Urinary bladder (tissue), 4 donors: ENCODE results near the gene FAM72A. TPM values are rescaled to one million over a fixed set of nuclear protein-coding genes. Genes with fewer than 3 reads are reported as not detected.
"Not testable (repeated sequence)": the region's sequence is repeated elsewhere in the genome, so short reads cannot be mapped to it uniquely, and the experiment has no call there.

Experiments used
- DNase-seq: peaks from one replicate; pipeline ENCODE4 v3.0.0-alpha.2; 2015; ENCODE audit errors: extremely low spot score
- H3K27ac ChIP-seq: one replicate; pipeline ENCODE4 v1.5.1; 2013; ENCODE audit warnings: low read depth, mild to moderate bottlenecking, moderate library complexity
- H3K36me3 ChIP-seq: one replicate; pipeline ENCODE4 v1.6.1; 2013; ENCODE audit warnings: mild to moderate bottlenecking, moderate library complexity; ENCODE audit not compliant: insufficient read depth
- H3K4me1 ChIP-seq: one replicate; pipeline ENCODE4 v1.6.1; 2013; ENCODE audit warnings: mild to moderate bottlenecking, moderate library complexity; ENCODE audit not compliant: insufficient read depth
- H3K4me3 ChIP-seq: one replicate; pipeline ENCODE4 v1.5.1; 2013; ENCODE audit warnings: low read depth, low read length
- WGBS: extraction: QIAGEN DNeasy Blood & Tissue Kit; methylation state at CpG from one replicate; pipeline ENCODE4 v1.1.7; 2013; 5-methylcytosine and 5-hydroxymethylcytosine counted together
- polyA plus RNA-seq: library from polyadenylated mRNA; stranded (reverse); fragments of 200-250 nt; gene quantifications from one replicate; pipeline ENCODE4 v1.2.3, GENCODE V29; 2013
- total RNA-seq: library from RNA; depleted of rRNA; stranded (reverse); fragments of >200 nt; gene quantifications from one replicate; pipeline ENCODE4 v1.2.3, GENCODE V29; 2014
- donor health status: healthy with polysubstance abuse.
- donor health status: healthy.

Gene FAM72A
- total and polyA plus RNA-seq, 2 donors = 1.2 to 2.0 TPM

DNA sequence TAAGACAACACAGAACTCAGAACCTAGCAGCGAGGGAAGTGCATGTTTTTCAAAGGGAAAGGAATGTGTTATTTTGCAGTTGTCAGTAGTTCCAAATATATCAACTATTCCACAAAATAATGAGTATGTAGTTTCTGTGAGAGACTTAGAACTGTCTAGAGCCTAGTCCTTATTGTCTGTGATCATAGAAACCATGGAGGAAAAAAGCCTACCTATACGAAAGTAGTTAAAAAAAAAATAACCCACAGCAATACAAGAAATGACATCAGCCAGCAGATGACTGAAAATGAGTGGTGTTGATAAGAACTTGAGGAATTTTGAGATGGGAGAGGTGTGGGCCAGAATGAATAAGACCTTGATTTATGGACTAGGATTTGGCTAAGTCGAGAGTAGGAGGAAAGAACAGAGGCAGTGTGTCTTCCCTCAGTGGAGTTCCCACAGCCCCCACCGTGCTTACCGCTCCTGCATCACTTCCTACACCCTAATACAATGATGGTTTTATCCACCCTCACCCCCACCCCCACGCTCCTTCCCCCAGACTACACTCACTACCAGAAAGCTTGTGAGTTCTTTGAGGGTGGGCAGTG is 21.6 kb upstream of the FAM72A start:
- not testable (repeated sequence) for H3K4me3 ChIP-seq, DNase-seq, H3K27ac ChIP-seq, H3K4me1 ChIP-seq, H3K36me3 ChIP-seq
- WGBS = 83% methylated on average over 2 of the region's 6 CpGs

DNA sequence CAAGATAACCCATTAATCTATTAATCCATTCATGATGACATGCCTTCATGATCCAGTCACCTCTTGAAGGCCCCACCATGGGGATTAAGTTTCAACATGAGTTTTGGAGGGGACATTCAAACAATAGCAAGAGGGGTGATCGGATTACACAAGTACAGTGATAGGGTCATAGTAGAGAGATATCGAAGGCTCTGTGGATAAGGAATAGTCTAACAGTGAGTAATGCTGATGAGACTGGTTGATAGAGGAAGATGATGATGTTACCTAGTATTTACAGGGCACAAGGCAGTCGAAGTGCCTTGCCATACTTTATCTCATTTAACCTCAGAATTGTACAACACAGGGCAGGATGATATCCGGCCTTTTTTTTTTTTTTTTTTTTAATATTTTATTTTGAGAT is 18.9 kb upstream of the FAM72A start:
- no CpG with 5 or more reads among the region's 4 CpGs for WGBS
- not testable (repeated sequence) for H3K27ac ChIP-seq

DNA sequence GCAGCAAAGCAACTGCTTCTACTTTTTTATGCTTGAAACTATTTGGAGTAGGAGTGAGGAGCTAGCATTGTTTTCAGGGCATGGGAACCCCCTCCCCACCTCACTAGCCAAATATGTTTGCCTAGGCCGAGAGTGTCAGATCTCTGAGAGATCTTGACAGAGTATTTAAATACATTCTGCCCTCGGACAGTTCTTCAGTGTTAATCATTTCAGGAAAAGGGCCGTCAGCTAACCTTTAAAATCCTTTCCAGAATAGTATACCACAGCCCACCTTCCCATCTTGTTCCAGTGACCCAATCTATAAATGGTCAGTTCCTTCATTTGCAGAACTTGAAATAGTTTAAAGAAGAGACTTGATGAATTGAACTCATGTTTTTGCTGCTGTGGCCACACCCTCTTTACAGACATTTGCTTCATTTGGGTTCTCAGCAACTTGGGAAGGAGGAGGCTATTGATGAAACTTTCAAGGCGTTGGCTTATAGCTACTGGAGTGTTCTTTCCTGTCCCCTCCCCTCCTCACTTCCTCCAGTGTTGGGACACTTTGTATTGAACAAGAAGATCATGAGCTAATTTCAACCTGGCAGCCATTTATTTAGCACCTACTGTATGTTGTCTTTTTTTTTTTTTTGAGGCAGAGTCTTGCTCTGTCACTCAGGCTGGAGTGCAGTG is 17.8 kb upstream of the FAM72A start:
- 50% methylated on average over 4 of the region's 4 CpGs for WGBS
- H3K36me3 ChIP-seq, H3K4me3 ChIP-seq, H3K27ac ChIP-seq, H3K4me1 ChIP-seq: not testable (repeated sequence)
- DNase-seq = peak; percentile 0

More for the DNA sequence above, 18.9 kb upstream of the FAM72A start:
- H3K4me1 ChIP-seq, H3K4me3 ChIP-seq, H3K36me3 ChIP-seq, DNase-seq: not testable (repeated sequence)

DNA sequence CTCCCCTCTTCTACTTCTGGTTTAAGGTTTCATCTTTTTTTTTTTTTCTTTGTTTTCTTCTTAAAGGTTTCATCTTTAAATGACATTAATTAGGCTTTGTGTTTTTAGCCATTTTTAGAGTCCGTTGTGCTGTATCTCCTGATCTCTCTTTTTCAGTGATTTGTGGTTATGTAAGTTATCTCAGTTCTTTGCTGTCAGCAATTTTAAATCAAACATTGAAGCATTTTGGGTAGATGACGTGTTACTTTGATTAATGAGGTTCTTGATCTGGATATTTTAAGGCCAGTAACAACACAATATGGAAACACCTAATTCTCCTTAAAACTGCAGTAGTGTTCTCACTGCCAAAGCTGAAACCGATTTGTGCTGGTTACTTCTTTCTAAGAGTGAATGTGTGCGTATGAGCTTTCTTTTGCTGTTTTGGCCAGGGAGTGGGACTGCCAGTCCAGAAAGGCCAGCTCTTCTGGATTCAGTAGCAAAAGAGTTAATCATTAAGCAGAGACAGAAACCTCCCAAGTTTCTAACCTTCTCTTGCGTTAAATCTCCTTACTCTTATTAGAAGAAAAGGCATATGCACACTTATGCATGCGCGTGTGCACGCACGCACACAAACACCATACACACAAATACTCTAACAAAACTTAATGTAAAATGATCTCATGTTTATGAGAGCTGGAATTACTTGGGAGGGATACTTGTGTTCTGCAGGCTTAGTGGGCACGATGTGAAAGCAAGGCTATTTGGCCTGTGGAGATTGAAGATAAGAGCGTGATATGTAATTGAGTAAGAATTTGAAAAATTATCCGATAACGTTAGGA is 17.1 kb upstream of the FAM72A start:
- H3K36me3 ChIP-seq, DNase-seq, H3K4me3 ChIP-seq, H3K4me1 ChIP-seq, H3K27ac ChIP-seq: not testable (repeated sequence)
- WGBS = 33% methylated on average over 5 of the region's 13 CpGs

DNA sequence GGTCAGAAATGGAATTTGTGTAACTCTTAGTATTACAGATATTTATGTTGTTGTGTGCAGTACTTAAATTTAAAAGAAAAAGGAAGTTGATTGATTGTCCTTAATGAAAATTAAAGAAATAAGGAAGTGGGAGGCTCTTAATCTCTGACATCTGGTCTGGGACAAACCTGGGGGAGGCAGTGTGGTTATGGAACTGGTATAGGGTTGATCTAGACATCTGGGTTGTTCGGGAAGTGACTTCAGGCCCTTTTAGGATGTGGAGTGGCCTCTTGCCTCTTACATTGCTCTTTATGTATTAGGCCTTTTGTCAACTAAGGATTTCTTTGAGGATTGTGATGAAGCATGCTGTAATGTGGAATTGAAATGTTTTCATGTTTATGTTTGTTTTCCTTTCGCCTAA is 16.1 kb upstream of the FAM72A start:
- WGBS = no CpG with 5 or more reads among the region's 2 CpGs
- H3K4me3 ChIP-seq, H3K36me3 ChIP-seq, H3K4me1 ChIP-seq, DNase-seq, H3K27ac ChIP-seq: not testable (repeated sequence)

DNA sequence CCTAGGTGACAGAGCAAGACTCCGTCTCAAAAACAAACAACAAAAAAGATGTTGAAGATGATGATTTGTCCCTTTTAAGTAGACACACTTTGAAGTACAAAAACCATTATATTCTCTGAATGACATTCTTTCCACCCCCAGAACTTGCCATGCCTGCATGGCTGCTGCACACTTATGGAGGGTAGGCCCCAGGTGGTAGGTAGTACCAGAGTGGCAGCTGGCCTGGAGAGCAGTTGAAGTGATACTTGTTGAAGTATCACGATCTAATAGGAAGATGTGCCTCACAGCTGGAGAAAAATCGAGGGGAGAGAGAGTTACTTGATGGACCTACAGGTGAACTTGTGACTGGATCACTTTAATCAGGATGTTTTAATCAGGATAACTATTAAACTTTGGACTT is 15.6 kb upstream of the FAM72A start:
- H3K36me3 ChIP-seq, DNase-seq, H3K27ac ChIP-seq, H3K4me3 ChIP-seq, H3K4me1 ChIP-seq: not testable (repeated sequence)
- WGBS = 100% methylated on average over 2 of the region's 3 CpGs

DNA sequence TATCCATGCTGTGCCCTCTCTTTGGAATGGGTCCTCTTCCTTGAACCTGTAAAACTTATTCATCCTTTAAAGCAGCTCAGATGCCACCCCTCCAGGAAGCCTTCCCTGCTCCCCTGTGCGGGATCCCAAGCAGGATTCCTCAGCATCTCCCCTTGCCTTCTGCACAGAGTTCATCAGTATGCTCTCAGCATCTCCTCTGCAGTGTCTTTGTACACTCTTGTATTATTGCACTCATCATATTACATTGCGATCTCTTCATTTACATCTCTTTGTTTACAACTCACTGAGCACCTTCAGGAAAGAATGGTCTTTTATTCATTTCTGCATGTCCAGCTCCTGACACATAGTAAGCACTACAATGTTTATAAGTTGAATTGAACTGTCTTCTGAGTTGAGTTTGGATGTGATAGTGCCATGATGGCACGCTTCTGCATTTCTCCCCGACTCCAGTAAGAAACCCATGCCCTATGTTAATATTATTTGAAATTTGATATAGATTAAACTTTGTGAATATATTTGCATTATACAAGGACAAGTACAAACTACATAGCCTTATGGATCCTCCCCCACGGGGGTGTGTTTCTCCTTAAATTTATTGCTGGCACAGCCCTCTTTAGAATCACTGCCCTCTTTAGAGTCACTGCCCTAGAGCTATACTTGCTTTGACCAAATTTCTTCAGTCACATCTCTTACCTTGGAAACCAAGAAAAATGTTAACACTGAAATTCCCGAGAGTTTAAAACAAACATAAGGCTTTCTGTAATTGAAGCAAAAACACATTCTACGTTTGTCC is 13.2 kb upstream of the FAM72A start:
- not testable (repeated sequence) for DNase-seq, H3K4me1 ChIP-seq, H3K4me3 ChIP-seq, H3K36me3 ChIP-seq, H3K27ac ChIP-seq
- 86% methylated on average over 4 of the region's 7 CpGs for WGBS

DNA sequence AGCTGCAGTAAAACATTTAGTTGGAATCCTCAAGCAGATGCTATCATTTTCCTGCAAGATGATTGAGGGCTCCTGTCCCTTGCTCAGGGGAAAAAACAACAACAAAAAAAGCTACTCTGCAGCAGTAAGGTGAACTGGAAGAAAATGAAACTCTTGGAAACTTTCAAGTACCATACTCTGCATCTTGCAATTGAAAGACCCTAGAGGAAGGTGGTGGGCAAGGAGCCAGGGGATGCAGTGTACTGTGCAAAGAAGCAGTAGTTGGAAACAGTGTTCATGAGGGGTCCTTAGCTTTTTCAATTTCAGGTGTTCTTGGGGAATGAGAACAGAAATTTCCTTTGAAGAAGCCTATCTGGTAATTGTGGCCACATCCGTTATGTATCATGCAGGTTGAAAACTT is 8.2 kb upstream of the FAM72A start:
- WGBS = no CpG with 5 or more reads among the region's 1 CpG
- not testable (repeated sequence) for DNase-seq

DNA sequence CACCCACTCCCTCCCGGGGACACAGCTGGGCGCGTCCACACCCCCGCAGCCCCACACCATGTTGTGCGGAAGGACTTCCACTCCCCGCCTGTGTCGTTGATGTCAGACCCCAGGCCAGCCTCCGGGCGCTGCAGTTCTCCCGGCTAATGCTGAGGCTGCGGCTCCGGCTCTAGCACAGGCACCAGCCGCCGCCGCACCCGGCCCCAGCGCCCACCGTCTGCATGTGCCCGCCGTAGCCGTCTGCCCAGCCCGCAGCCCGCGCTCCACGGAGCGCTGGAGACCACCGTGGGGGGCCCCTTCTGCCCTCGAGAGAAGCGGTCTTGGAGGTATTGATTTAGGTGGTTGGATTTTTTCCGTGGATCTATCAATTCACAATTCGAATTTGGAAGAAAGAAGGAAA is 2.9 kb upstream of the FAM72A start:
- not testable (repeated sequence) for DNase-seq, H3K27ac ChIP-seq

More for the DNA sequence above, 8.2 kb upstream of the FAM72A start:
- H3K4me1 ChIP-seq, H3K36me3 ChIP-seq, H3K4me3 ChIP-seq, H3K27ac ChIP-seq: not testable (repeated sequence)

DNA sequence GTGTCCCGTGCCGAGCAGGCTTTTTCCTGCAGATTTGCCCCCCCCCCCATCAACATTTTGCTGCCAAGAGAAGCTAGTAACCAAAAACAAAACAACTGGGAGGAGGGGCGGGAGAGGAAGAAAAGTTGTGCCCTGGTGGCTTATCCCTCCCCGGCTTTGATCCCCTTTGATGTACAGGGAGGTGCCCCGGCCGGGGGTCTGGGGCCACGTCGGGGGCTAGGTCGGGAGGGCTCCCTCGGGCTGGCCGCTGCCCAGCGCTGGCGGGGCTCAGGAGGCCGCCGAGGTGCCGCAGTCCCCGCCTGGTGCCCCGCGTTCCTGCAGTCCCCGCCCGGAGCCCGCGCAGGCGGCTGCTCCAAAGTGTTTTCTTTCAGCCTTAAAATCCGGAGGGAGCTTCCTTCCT is 2.2 kb upstream of the FAM72A start:
- not testable (repeated sequence) for DNase-seq, H3K4me1 ChIP-seq, H3K36me3 ChIP-seq, H3K27ac ChIP-seq
- WGBS = 1% methylated on average over 21 of the region's 25 CpGs
- H3K4me3 ChIP-seq = peak overlapping the region; percentile 40

More for the DNA sequence above, 2.9 kb upstream of the FAM72A start:
- not testable (repeated sequence) for H3K36me3 ChIP-seq, H3K4me1 ChIP-seq, H3K4me3 ChIP-seq
- 0% methylated on average over 17 of the region's 31 CpGs for WGBS

DNA sequence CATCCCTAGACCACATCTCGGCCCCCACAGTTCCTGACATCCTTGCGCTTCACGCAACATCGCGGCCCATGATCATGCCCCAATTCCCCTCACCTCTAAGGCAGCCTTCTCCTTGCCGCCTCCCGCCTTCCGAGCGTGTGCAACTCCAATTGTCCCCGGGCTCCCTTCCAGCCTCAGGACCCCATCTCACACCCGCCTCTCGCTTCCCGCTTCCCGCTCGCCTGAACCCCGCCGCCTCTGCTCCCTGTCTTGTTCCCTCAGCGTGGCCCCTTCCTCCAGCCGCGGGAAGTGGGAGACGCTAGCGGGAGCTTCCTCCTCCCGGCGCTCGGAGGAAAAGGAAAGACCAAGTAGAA is 1.5 kb upstream of the FAM72A start:
- not testable (repeated sequence) for DNase-seq, H3K36me3 ChIP-seq, H3K4me3 ChIP-seq, H3K4me1 ChIP-seq, H3K27ac ChIP-seq
- 0% methylated on average over 4 of the region's 25 CpGs for WGBS

DNA sequence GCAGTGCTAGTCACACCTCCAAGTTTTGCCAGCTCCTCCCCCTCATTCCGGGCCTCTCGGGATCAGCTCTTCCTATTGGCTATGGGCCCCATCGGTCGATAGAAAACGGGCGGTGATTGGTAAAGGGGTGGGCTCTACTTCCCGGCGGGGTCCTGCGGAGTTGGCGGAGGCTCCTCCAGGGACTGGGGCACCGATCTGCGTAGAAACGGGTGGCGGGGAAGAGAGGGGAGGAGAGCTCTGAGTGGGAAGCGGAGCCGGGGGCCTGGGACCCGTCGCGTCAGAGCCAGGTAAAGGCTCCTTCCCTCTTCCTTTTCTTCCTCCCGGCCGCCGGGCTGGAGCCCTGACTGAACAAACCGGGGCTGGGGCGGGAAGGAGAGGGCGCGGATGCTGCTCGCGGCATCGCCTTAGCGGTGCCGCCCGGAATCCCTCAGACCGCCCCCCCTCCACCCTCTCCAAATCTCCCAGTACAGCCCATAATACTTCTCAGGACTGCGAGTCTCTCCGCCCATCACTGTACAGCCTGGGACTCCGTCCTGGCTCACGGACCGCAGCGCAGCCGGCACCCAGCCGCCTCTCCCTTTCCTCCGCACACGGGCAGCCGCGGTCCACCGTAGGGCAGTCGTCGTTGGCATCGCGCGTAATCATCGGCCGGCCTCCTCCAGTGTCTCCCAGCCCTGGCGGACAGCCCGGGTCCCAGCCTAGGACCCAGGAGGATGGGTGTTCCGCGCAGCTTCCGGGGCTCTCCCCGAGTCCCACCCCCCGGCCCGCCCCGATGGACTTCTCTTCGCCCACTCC is 922 bp upstream of the FAM72A start, which contains the start of gene SRGAP2:
SRGAP2 (plus strand) TSS at position 178 of the 795 bp plus-strand sequence. CDS start 2,430 bp downstream, outside the sequence.
- H3K36me3 ChIP-seq, H3K4me1 ChIP-seq, H3K27ac ChIP-seq, DNase-seq, H3K4me3 ChIP-seq: not testable (repeated sequence)
- WGBS = under 1% methylated on average over 29 of the region's 63 CpGs
